Measurements from ENCODE around the gene BRINP2. TPM values are rescaled to one million over a fixed set of nuclear protein-coding genes. Genes with fewer than 3 reads are reported as not detected.
"Not testable (repeated sequence)": the region's sequence is repeated elsewhere in the genome, so short reads cannot be mapped to it uniquely, and the experiment has no call there.

Gene BRINP2
- total RNA-seq, 1 donor from 2014 or later, result 23.7 TPM

GRCh38 chr1:177315261-177315660 is 144.5 kb downstream of the BRINP2 start:
- Mint-ChIP-seq H3K27me3 (no peaks in the 10 kb centered on the region), H3K4me1 (ENCODE audit: unreplicated experiment) (no peaks in the 10 kb centered on the region), H3K4me3 (no peak overlapping the region), H3K36me3 (no peaks in the 10 kb centered on the region), H3K9me3 (no peaks in the 10 kb centered on the region), H3K27ac (no peak overlapping the region)
- no peak for DNase-seq (ENCODE audit: extremely low spot score, unreplicated experiment)
- no peak for TF ChIP-seq CTCF (conservative IDR thresholded peaks at IDR 0.05)

- H3K27me3 Mint-ChIP-seq, result peaks cover 3% of the 10 kb centered on the region
- H3K36me3 Mint-ChIP-seq, result no peaks in the 10 kb centered on the region
- no peaks in the 10 kb centered on the region for H3K9me3 Mint-ChIP-seq
- no peak for DNase-seq (ENCODE audit: extremely low spot score, unreplicated experiment)
- H3K4me1 Mint-ChIP-seq (ENCODE audit: unreplicated experiment), result no peaks in the 10 kb centered on the region
- H3K27ac Mint-ChIP-seq, result no peak overlapping the region
- no peak overlapping the region for H3K4me3 Mint-ChIP-seq
- no peak for TF ChIP-seq CTCF (conservative IDR thresholded peaks at IDR 0.05)
These were observed 145.0 kb downstream of the BRINP2 start for GRCh38 chr1:177315761-177316160.

- not testable (repeated sequence) for DNase-seq (ENCODE audit: extremely low spot score, unreplicated experiment); H3K27me3 Mint-ChIP-seq; H3K4me1 Mint-ChIP-seq (ENCODE audit: unreplicated experiment); H3K4me3 Mint-ChIP-seq; H3K27ac Mint-ChIP-seq; H3K36me3 Mint-ChIP-seq; H3K9me3 Mint-ChIP-seq
These were observed 150.7 kb downstream of the BRINP2 start for GRCh38 chr1:177321434-177321833.

- no peaks in the 10 kb centered on the region for H3K4me1 Mint-ChIP-seq (ENCODE audit: unreplicated experiment)
- H3K27ac Mint-ChIP-seq, result no peak overlapping the region
- H3K4me3 Mint-ChIP-seq, result no peak overlapping the region
- DNase-seq (ENCODE audit: extremely low spot score, unreplicated experiment), result no peak
- H3K36me3 Mint-ChIP-seq, result no peaks in the 10 kb centered on the region
- H3K9me3 Mint-ChIP-seq, result peaks cover 4% of the 10 kb centered on the region
- TF ChIP-seq CTCF (conservative IDR thresholded peaks at IDR 0.05), result no peak
- no peaks in the 10 kb centered on the region for H3K27me3 Mint-ChIP-seq
These were observed 157.5 kb downstream of the BRINP2 start for GRCh38 chr1:177328251-177328650.

GRCh38 chr1:177329871-177330270 is 159.1 kb downstream of the BRINP2 start:
- Mint-ChIP-seq H3K4me1 (ENCODE audit: unreplicated experiment) (peaks cover 4% of the 10 kb centered on the region), H3K36me3 (no peaks in the 10 kb centered on the region), H3K9me3 (peaks cover 4% of the 10 kb centered on the region), H3K27ac (no peak overlapping the region), H3K4me3 (no peak overlapping the region), H3K27me3 (peaks cover 2% of the 10 kb centered on the region)
- no peak for TF ChIP-seq CTCF (conservative IDR thresholded peaks at IDR 0.05)
- no peak for DNase-seq (ENCODE audit: extremely low spot score, unreplicated experiment)

Other genes starting within 250 kb of the BRINP2 start
- 1.8 and 24.9 TPM in 2 replicates for gene ASTN1, start 6.2 kb upstream of the BRINP2 start, total RNA-seq (ENCODE audit: low replicate concordance)